NCI-H446 (cell line): ENCODE results near the gene CHID1.

Experiments
- DNase-seq, 2 experiments: peaks; one replicate each; lab custom pipeline; 2025; lab: John Stamatoyannopoulos, UW

The CHID1 gene

DNA sequence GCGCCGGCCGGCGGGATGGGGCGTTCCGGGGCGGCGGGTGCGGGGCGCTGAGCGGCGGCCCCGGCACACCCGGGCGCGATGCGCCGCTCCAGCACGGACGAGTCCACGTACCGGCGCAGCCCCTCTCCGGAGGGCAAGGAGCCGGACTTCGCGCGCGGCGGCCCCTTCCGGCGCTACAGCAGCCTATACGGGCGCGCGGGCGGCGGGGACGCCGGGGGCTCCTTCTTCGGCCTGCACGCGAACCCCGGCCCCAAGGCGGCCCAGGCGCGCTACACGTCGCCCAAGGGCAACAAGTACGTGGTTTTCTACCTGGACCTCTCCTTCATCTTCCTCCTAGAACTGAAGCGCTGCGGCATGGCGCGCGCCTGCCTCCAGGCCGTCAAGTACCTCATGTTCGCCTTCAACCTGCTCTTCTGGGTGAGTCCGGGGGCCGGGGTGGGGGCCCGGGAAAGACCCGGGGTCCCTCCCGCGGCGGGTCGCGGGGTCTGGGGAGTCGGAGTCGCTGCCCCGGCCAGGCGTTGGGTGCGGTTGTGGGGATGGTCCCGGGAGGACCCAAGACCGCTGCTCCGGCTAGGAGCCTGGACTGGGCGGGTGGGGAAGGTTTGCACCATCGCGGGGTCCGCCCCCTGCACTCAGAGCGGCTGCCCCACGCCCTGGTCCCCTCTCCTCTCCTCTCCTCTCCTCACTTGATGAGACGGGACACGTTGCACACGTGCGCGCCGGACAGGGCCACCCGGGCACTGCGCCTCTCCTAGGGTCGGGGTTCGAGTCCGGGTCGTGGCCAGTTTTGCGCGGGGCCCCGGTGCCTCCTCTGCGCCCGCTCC lies 60.4 kb downstream of the CHID1 start:
- DNase-seq, result no peak

DNA sequence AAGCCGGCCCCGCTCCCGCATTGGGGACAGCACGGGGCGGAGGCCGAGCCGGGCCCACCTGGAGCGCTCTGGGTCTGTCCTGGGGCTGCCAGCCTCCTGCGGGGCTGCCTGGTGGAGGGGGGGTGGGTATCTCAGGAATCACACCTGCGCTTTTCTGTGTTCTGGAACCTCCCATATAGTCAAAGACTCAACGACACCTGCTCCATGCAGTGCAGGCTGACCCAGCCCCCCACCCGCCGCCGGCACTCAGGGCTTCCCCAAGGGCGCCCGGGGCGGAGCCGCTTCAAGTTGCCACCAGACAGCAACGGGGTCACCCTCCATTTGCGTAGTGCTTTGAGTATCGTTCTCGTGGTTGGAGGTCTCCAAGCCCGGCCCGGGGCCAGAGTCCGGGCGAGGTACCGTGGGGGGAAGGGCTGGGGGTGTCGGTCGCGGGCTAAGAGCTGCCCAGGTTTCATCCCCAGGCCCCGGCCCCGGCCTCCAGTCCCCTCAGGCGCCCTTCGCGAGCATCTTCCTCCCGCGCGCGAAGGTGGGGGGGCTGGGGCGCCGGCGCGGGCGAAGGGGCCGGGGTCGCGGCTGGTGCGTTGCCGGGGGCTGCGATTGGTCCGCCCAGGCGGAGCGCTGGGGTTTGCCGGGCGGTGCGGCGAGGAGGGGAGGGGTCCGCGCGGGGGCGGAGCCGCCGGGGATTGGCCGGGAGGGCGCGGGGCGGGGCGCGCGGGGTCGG lies 61.3 kb downstream of the CHID1 start:
- peak in 1 of 2 experiments; percentile 49 for DNase-seq

- peak in 1 of 2 experiments; percentile 46 for DNase-seq
Measured at GRCh38 chr11:848380-848931, 62.2 kb downstream of the CHID1 start.

DNA sequence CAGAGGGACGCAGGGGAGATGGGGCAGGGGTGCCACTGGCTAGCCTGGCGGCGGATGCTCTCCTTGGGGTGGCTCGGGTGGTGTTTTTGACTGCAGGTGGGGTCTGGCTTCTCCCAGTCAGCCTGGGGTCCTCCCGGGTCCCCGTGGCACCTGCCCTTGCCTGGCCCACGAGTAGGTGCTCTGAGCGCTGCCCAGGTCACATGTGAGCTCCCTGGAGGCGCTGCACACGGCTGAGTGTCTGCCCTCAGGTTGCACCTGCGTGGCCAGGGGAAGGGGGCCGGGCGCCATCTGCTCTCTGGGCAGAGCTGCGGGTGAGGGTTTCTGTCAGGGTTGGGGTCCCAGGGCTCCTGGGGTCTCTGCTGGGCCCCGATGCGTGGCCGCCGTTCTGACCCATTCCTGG lies 62.7 kb downstream of the CHID1 start:
- DNase-seq, result no peak

GRCh38 chr11:846496-847098 lies 64.0 kb downstream of the CHID1 start:
- no peak for DNase-seq

GRCh38 chr11:845872-846495 lies 64.6 kb downstream of the CHID1 start:
- DNase-seq, result peak in 1 of 2 experiments; percentile 39

DNA sequence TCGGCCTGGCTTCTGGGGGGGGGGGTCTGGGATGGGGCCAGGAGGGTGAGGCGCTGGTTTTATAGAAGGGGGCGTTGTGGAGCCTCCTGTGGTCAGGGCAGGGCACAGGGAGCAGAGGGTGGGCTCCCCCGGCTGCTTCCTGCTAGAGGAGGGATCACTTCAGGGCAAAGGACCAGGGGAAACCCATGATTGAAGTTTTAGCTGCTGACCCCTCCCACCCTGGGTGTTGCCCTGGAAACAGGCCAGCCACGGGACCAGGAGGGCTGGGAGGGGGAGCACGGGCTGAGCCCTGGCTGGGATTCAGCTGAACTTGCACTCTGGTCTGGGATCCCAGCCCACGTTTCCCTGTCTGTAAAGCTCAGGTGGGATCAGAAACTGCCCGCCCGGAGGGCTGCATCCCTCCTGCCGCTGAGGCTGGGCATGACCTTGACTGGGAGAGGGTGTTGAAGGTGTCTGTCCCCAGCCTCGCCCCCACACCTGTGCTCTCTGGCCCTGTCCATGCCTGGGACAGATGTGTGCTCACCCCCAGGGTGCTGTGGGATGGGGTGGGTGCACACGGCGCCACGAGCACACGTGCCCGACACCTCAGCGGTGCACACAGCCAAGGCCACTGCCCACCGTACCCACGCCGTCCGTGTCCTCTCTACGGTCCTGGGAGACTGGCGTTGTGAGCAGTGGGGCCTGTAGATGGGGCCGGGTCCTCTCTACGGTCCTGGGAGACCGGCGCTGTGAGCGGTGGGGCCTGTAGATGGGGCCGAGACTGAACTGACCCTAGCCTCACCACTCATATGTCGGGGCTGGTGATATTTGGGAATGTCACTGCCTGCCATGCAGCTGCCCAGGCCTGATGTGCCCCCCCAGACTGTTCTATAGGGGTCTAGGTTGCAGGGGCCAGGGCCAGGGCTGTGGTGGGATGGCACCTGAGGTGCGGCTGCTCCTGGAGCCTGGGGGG lies 65.6 kb downstream of the CHID1 start:
- DNase-seq, result peak; percentile 56 to 90

DNA sequence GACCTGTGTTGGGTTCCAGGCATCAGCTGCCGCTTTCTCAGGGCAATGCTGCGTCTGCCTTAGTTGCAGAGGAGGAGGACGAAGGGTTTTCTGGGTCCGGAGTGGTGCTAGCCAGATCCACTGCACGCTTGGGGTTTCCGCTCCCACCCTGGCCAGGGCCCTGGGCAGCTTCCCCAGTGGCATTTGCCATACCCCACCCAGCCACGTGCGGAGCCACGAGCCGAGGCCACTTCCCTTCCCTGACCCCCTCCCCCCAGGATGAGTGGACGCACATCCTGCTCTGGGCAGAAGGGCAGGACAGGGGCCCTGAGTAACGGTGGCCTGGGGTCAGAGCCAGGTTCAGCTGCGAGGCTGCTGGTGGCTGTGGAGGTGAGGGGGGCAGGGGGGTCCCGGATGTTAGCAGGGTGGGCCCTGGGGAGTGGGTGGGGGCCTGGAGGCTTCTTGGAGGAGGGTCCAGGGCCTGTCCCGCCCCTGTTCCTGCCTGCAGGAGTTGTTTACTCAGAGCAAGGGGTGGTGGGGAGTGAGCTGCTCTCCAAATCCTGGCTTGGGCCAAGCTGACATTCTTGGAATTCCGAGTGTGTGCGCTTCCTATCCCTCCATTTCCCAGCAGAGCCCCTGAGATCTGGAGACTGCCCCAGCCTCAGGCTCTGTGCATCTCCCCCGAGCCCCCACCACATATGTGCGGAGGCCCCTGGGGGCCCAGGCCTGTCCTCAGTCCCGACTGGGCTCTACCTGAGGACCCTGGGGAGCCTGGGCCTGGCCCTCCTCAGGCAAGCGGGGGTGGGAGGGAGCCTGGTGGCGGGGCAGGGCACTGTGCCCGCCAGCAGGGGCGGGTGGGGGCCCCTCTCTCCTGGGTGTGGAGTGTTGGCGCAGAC lies 66.6 kb downstream of the CHID1 start:
- peak in 1 of 2 experiments; percentile 83 for DNase-seq

GRCh38 chr11:843086-843734 lies 67.4 kb downstream of the CHID1 start:
- no peak for DNase-seq

GRCh38 chr11:842370-843002 lies 68.1 kb downstream of the CHID1 start, which contains the start of the genes POLR2L and TSPAN4:
Gene POLR2L, minus strand, starts transcription at chr11:842529. Its CDS starts 21 bp downstream, at chr11:842508.
Gene TSPAN4, plus strand, starts transcription at chr11:842852. Its CDS starts 7,453 bp downstream, at chr11:850305.
- peak; percentile 65 to 92 for DNase-seq

- no peak for DNase-seq
Measured at GRCh38 chr11:841981-842369, 68.6 kb downstream of the CHID1 start.

DNA sequence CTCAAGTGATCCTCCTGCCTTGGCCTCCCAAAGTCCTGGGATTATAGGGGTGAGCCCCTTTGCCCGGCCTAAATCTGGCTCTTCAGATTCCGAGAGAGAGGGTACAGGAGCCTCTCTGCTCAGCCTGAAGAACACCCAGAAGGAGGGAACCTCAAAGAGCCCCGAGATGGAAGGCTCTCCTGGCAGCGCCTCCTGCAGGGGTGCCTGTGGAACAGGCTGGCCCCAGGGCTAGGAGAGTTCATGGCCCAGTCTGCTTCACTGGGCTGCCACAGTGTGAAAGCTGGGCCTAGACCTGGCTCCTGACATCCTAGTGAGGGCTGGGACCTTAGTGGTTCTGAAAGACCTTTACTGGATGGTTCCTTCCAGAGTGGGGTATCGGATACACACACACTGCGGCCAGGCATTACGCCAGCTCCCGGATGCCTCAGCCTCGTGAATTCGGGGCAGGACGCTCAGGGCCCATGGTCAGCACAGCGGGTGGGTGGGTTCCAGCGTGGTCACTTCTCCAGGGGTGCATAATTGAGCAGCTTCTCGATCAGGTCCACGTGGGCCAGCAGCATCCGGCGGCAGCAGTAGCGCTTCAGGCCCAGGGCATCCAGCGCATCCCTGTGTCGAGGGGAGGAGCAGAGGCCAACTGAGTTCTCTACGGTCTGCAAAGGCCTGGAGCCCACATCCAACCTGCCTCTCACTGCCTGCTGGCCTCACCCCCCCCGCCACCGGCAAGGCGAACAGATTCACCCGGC lies 70.6 kb downstream of the CHID1 start:
- DNase-seq, result no peak

DNA sequence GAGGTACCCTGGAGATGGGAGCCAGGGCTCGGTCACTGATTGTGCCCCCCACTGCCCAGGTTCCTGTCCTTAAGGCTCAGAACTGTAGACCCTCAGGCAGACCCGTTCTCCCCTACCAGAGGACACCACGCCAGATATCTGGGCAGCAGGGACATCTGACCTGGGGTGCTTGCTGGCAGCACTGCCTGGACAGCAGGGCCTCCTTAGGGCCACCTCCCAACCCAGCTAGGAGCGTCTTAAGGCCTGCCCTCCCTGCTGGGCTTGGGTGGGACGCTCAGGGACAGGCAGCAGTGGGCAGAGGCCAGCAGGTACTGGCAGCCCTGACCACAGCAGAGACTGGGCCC lies 71.4 kb downstream of the CHID1 start:
- no peak for DNase-seq

DNA sequence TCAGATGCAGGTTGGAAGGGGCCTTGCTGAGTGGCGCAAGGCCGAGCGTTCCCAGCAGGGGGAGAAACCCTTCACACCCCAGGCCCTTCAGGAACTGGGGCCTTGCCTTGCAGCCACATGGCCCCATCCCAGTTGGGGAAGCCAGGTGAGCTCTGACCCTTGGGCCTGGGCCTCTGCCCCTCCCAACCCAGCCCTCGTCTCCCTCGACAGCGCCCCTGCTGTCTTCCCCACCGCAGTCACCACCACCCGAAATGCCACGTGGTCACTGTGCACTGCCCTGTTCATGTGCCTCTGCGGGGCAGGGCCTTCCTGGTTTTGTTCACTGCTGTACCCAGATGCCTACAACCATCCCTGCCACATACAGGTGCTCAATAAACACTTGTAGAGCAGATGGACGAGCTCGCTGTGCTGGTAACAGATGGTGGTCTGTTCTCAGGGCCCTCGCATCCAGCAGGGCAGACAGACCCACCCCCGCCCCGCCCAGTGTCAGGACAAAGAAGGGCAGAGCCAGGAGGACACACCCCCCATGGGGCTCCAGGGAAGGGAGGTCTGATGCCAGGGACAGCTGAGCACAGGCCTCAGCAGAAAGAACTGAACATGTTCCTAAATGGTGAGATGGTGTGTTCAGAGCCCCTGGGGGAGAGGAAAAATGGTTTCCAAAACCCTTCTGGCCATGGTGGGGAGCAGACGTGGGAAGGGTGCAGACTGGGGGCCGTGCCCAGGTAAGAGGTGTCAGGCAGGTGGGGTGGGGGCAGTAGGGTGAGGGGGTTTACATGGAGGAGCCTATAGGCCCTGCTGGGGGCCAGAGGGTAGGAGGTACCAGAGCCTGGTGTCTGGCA lies 72.0 kb downstream of the CHID1 start:
- no peak for DNase-seq

DNA sequence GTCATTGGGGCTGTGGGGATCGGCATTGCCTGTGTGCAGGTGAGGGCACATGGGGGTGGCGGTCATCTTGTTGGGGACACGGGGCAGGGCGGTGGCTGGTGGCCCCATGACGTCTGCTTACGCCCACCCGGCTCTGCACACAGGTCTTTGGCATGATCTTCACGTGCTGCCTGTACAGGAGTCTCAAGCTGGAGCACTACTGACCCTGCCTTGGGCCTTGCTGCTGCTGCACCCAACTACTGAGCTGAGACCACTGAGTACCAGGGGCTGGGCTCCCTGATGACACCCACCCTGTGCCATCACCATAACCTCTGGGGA lies 72.7 kb downstream of the CHID1 start:
- no peak for DNase-seq

- DNase-seq, result no peak
Measured at GRCh38 chr11:837189-837989, 73.2 kb downstream of the CHID1 start.

- no peak for DNase-seq
Measured at GRCh38 chr11:836700-837099, 73.9 kb downstream of the CHID1 start.
